Stimulated activated CD4-positive, alpha-beta T cell treated with anti-CD3 and anti-CD28 coated beads, Interleukin-15, amount 100 ng/mL, for 1 hour (primary cell): ENCODE data around the gene HSPA12A.
"Not testable (repeated sequence)": the region's sequence is repeated elsewhere in the genome, so short reads cannot be mapped to it uniquely, and the experiment has no call there.

Experiments
- DNase-seq, 2 donors: peaks; one replicate each; pipeline ENCODE4 v3.0.0-alpha.2; 2020; ENCODE audit warnings: low read depth in 1 of 2, low spot score in 1 of 2

Gene HSPA12A

DNA sequence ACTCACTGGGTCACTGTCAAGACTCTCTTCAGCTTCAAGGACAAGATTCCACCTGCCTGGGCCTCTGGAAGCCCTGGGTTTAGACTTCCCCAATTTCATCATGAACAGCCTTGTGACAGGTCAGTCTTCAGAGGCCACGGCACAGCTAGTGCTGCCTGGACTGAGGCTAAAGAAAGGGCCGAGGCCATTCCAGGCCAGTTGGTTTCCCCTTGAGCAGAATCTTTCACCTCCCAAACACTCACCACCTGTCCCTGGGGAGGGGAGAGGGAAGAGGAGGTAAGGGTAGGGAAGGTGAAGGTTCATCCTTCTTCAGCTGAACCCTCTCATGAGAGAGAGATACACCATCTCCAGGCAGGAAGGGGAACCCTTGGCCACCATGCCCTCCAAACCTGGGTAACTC lies 24.3 kb downstream of the HSPA12A start:
- DNase-seq, result no peak

DNA sequence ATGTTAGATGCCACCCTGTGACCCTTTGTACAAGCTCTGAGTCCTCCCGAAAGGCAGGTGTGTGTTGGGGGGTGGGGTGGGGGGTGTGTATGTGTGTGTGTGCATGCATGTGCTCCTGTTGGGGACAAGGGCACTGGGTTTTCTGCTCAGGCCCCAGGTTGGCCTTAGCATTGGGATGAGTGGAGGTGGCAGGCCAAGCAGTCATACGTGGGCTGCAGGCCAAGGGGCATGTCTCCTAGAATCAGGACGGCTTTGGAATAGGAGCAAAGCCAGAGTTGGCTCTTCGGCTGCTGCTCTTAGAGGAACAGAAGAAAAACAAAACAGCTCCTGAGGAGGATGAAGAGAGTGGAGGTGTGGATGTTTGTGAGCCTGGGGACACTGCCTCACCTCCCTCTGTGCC lies 26.0 kb downstream of the HSPA12A start:
- DNase-seq, result no peak

DNA sequence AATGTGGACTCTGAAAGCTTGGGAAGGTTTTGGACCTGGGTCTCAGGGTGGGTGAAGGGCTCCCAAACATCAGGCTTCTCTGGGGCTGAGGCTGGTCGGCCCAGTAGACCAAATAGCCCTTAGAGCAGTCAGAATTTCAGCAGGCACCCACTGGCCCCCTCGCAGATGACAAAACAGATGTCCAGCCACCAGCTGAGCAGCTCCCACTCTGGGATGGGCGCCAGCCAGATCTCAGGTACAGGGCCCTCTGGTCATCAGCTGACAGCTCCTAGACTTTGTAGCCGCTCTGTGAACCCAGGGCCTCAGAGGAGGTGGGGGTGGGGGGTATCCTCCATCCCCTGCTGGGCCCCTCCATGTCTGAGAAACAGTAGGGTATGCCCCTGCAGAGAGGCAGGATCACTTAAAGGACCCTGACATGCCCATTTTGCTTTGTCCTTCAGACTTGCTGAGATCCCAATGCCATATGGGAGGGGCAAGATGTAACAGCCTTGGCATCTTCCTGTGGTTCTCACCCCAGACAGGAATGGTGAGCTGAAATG lies 26.5 kb downstream of the HSPA12A start:
- no peak for DNase-seq

DNA sequence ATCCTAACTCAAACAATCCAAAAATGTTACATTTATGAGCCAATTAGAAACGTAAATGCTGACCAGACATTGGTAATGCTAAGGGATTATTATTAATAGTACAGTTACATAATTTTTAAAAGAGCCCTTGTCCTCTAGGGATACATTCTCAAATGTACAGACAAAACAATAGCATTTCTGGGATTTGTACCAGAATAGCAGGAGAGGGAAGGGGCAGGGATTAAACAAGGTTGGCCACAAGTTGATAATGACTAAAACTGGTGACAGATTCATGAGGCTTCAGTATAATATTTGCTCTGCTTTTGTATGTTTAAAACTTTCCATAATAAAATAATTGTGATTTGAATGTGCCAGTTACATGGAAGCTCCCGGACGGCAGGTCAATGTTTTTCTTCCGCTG lies 27.0 kb downstream of the HSPA12A start:
- no peak for DNase-seq

DNA sequence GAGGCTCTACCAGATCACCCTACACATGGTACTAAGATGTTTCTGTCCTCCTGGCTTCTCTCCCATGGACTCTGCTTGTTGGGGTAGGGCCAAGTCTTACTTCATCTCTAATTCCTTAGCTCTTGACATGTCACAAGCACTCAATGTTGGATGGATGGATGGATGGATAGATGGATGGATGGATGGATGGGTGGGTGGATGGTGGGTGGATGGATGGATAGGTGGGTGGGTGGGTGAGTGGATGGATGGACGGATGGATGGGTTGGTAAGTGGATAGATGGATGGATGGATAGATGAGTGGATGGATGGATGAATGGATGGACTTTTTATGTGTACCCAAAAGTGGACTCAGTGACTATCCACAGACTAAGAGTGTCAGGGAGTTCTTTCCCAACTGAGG lies 28.5 kb downstream of the HSPA12A start:
- DNase-seq, result no peak

DNA sequence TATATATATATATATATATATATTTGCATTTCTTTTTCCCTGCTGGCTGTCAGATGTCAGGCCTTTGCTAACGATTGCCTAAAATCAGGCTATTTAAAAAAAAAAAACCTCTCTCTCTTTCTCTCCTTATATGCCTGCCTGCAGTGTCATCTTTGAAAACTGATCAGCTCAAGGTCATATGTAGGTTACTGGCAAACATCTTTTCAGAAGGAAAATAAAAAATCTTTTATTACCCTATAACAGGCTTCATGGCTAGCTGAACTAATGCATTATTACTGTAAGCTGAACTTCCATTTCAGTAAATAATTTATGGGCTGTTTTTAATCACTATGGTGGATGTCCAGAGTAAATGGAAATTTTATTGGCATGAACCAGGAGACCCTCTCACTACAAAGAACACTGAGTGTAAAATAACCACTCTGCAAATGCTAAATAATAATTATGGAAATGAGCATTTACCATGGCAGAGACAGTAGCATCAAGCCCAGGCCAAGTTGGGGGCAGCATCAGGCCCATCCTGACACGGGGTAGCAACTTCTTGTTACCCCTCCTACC lies 29.3 kb downstream of the HSPA12A start:
- no peak for DNase-seq

DNA sequence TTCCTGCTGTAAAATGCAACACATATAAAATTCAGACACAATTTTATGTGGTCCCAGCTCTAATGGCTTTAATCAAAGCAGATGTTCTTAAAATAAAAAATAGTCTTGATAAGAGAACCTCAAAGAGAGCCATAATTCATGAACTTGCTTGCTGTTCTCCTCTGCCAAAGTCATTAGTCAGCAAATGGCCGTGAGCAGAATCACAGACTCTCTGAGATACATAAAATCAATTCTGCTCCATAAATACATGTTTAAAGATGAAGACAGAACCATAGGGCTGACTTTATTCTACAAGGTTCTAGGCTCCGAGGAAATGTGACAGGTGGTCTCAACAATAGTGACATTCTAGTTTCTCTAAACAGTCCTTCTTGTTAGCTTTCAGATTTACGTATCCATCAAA lies 29.8 kb downstream of the HSPA12A start:
- DNase-seq, result no peak

DNA sequence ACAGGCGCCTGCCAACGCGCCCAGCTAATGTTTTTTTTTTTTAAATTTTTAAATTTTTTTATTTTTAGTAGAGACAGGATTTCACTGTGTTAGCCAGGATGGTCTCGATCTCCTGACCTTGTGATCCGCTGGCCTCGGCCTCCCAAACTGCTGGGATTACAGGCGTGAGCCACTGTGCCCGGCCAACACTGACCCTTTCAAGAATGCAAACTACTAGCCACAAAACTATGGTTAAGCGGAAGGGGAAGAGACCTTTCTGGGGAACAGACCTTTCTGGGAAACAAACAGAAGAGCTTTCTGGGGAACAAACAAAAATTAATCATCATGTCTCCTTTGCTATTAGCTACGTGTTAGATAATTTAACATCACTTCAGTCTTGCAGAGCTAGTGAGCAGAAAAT lies 30.6 kb downstream of the HSPA12A start:
- DNase-seq, result not testable (repeated sequence)

DNA sequence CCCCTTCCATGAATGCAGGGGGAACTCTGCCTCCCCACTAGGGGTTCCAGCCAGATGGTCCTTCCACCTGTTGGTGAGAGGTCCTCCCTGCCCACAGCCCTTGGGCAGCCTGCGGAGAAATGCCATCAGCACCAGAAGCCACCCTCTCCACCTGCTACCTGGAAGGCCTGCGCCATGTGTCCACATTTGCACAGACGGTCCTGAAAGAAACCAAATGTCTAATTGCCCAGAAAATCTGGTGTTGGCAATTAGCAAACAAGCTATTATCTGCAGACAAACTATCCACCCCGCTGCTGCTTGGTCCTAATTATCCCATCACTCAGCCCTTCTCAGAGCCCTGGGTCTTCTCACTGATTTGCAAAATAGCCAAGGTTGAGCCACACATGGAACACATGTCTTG lies 32.3 kb downstream of the HSPA12A start:
- DNase-seq, result no peak

DNA sequence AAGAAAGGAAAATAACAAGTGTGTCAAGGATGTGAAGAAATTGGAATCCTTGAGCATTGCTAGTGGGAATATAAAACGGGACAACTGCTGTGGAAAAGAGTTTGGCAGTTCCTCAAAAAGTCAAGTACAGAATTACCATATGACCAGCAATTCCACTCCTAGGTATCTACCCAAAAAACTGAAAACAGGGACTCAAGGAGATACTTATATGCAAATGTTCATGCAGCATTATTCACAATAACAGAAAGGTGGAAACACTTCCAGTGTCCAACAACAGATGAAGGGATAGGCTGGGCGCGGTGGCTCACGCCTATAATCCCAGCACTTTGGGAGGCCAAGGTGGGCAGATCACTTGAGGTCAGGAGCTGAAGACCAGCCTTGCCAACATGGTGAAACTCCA lies 33.5 kb downstream of the HSPA12A start:
- no peak for DNase-seq

DNA sequence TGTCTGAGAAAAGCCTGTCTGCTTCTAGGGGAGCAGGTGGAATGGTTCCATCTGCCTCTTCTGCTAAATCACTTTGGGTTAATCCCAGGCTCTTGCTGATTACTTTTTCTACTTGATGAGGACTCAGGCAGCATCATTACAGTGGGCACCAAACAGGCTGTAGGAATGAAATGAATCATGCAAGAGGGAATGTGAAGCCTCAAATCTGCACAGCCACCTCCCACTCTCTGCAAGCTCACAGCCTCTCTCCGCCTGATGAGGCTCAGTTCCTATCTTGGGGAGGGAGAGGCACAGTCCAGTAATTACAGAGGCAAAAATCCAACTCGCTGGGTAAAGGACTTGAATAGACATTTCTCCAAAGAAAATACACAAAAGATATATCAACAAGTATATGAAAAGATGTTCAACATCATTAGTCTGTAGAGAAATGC lies 34.0 kb downstream of the HSPA12A start:
- DNase-seq, result no peak

DNA sequence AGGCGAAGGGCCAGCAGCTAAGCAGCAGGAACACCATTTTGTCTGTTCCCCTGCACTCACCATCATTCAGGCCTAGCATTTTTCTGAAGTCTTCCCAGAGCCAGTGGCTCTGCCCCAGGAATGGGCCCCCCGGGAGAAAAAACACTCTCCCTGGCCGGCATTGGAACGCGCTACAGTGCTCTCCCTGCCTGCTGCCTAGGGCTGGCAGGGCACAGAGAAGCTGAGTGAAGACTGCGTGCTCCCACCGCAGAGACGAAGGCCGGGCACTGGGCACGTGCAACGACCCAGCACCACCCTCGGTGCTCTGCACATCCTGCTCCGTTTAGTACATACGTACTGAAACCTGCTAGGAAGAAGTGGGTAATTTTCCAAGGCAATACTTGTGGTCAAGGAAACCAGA lies 34.4 kb downstream of the HSPA12A start:
- no peak for DNase-seq

DNA sequence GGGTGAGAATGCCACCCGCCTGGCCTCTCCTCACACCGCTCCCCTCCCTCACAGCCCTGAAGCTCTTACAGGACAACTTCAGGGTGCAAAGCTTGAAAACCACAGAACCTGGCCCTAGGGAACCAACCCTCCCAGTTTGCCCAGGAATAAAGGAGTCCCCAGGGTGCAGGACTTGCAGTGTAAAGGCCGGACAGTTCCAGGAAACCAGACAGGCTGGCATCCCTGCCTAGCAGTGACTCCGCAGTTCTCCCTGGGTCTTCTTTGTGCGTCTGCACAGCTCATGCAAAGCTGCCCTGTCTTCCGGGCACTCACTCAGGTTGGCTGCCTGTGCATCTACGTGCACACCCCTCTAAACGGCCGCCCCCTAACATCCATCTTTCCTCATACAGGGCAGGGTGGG lies 36.1 kb downstream of the HSPA12A start:
- no peak for DNase-seq

DNA sequence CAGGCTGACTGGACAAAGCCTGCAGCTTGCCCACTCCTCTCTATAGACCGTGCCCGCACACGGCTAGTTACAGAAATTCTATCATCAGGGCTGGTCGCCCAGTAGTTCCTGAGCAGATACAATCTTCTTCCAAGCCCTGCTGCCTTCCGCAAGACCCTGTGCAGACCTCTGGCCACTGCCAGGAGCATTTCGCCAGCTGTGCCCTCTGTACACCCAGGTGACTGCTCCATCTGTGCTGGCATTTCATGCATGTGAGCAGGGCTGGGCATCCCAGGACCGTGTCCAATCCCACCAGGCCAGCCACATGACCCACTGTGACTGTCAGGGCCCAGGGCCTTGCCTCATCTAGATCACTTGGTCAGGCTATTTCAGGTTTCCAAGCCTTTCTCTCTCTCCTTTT lies 36.9 kb downstream of the HSPA12A start:
- DNase-seq, result no peak

DNA sequence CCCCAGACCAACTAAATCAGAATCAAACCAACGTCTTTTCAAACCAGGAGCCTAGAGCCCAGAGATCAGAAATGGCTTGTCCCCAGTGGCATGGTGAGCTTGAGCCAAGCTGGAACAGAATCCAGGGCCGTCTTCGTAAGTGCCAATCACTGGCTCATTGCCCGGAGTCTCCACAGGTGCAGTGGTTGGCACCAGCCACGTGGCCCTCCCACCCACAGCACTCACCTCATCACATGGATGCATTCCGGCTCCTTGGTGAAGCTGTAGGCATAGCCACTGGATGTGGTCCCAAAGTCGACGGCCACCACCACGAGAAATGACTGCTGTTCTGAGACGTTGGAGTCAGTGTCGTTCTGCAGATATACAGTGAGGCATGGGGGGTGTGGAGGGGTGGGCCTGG lies 37.4 kb downstream of the HSPA12A start:
- DNase-seq, result no peak

DNA sequence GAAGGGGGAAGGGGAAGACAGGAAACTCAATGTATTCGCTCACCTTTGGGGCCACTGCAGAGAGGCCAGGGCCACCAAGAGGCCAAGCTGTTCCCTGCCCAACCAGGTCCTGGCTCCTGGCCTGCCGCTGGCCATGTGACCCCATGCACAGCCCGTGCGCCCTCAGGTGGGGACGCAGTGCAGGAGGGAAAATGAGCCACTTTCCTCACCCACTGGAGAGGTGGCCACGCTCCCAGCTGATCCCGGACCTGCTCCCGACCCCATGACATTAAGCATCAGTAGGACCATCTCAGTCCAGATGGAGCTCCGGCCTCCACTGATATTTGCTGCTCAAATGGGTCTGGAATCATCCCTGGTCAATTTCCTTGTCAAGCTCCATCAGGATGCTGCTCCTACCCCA lies 40.2 kb downstream of the HSPA12A start:
- DNase-seq, result no peak

DNA sequence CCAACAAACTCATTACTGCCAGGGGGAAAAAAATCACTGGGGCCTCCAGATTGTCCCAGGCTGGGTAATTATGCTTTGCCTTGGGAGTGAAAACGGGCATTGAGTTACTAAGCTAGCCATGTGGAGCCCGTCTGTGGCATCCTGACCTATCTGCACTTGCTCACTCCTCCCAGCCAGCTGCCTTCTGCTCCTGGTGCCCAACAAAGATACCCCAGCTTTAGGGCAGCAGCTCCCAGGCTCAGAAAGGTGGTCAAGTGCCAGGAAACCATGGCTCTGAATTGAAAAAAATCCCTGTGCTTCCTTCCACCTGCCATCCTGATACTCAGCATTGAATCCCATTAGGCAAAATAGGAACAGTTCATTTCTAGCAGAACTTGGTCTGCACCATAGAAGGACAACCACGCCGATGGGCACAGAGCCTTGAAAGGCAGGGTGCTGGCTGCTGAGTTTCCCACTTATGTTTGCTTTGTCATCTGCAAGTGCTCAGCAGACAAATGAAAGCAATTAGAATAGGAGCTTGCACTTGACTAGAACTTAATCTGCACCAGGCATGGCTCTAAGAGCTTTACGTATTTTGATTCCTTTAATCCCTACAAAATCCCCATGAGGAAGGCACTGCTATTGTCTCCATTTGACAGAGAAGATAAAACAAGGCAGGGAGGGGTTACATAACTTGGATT lies 42.8 kb downstream of the HSPA12A start:
- DNase-seq, result no peak

DNA sequence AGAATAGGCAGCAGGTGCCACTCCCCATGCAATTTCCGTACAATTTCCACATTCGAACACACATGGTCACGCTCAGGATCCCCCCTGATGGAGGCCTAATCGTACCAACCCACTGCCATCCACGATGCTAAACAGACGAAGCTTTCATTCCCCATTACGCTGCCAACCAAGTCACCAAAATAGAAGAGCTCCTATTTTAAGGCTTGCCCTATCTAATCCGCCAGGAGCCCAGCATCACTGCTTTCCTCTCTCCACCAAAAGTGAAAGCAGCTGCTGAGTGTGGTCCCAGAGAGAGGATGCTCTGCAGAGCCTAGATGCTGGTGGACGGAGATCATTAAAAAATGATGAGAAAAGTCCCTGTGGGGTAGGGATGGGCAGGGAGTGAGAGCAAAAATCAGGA lies 43.3 kb downstream of the HSPA12A start:
- no peak for DNase-seq

DNA sequence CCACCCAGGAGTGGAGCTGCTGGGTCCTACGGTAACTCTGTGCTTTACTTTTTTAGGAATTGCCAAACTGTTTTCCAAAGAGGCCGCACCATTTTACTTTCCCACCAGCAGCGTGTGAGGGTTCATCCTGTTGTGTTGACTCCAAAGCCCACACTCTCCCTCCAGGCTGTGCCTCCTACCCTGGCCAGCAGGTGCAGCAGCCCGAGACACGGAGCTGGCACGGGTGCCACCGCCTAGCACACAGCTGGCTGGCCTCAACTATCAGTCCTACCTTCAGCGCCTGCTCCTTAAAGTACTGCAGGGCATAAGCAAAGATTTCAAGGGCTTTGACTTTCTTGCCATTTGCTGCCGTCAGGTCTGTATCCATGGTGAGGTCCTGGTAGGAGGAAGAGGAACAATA lies 44.0 kb downstream of the HSPA12A start:
- DNase-seq, result no peak

DNA sequence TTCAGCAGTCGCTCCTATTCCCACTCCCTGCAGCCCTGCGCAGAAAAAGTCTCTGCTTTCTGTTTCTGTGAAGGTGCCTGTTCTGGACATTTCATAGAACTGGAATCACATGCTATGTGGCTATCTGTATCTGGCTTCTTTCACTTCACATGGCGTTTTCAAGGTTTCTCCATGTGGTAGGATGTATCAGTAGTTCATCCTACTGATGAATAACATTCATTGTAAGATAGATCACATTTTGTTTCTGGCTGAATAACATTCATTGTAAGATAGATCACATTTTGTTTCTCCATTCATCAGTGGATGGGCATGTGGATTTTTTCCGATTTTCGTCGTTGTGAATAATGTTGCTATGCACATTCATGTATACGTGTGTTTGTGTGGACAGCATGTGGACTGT lies 44.5 kb downstream of the HSPA12A start:
- DNase-seq, result no peak

DNA sequence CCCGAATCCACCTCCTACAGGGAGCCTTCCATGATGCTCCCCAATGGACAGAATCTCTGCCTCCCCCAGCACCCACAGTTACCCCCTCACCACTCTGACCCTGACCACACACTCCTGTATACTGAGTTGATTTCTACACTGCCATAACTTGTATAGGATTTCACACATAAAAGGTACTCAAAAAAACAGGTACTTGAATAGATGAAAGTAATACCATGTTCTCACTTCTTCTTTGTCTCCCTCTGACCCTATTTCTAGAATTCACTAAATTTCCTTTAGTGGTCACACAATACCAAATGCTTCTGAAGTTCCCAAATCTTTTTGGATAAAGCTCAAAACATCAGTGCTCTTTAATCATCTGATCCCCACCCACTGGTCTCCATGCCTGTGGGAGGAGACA lies 45.4 kb downstream of the HSPA12A start:
- DNase-seq, result no peak

DNA sequence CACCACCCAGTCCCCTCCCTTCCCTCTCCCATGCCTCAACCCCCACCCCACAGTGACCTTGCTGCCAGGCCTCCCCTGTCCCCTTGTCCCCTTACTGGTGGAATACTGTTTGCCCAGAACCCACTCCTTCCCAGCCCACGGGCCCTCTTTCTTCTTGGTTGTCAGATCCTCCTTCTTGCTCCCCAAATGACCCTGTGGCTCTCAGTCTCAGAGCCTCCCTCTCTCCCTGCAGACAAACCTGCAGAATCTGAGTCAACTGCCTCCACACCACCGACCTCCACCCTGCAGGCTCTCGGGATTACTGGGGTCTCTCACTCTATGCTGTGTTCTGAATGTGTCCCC lies 47.5 kb downstream of the HSPA12A start:
- DNase-seq, result no peak

DNA sequence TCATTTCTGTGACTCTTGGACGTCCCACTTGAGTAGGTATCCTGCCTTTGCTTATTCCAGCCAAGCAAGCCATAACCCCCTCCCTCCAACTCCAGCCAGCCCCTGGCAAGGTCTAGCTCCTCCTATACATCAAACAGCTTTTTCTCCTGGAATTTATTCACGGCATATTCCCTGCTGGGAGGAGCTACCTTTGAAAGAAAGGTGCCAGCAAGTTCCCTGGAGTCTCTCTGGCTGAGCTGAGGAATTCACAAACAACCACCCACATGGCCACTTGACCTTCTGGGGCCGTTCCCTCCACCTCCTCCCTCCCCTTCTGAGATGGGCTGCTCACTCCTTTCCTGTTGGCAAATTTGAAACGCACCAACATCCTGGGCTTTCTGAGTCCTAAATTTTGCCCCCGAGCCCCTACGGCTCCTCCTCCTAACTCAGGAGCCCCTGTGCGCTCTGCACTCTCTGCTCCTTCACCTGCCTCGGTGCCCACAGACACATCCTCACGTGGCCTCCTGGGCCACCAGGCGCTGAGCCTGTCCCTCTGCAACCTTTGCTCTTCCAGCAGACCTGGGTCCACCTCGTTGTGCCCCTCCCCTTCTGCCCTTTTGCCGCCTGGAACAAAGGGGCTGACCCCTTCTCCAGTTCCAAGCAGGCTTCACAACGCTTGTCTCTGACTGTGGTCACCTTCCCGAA lies 48.0 kb downstream of the HSPA12A start:
- no peak for DNase-seq
